Endodermal cell (in vitro differentiated cells): ENCODE data around the gene GRHL1. TPM values are rescaled to one million over a fixed set of nuclear protein-coding genes. Genes with fewer than 3 reads are reported as not detected.

Experiments
- DNase-seq: peaks from one replicate; pipeline ENCODE4 v3.0.0-alpha.2; 2017
- H3K27ac ChIP-seq: 2 replicates; pipeline ENCODE4 v1.5.1; 2013; ENCODE audit warnings: mild to moderate bottlenecking, low read depth, low read length, moderate library complexity
- H3K27me3 ChIP-seq: 2 replicates; pipeline ENCODE4 v1.6.1; 2013; ENCODE audit warnings: mild to moderate bottlenecking, low read length, moderate library complexity; ENCODE audit not compliant: insufficient read depth, control insufficient read depth, poor library complexity, severe bottlenecking
- H3K36me3 ChIP-seq: 2 replicates; pipeline ENCODE4 v1.7.0; 2013; ENCODE audit warnings: mild to moderate bottlenecking, low read length, moderate library complexity; ENCODE audit not compliant: control insufficient read depth, insufficient read depth
- H3K4me1 ChIP-seq: one replicate; pipeline ENCODE4 v1.7.0; 2013; ENCODE audit warnings: low read length; ENCODE audit not compliant: control insufficient read depth, insufficient read depth
- H3K4me3 ChIP-seq: 2 replicates; pipeline ENCODE4 v1.5.1; 2013; ENCODE audit warnings: mild to moderate bottlenecking, low read length, moderate library complexity
- H3K9ac ChIP-seq: 2 replicates; pipeline ENCODE4 v1.6.1; 2013; ENCODE audit warnings: mild to moderate bottlenecking, low read length, moderate library complexity; ENCODE audit not compliant: poor library complexity, severe bottlenecking; ENCODE audit errors: extremely low read depth
- H3K9me3 ChIP-seq: 2 replicates; pipeline ENCODE4 v1.6.1; 2013; ENCODE audit warnings: mild to moderate bottlenecking, low read length, moderate library complexity; ENCODE audit not compliant: control insufficient read depth
- H3K27ac Mint-ChIP-seq: 2 replicates; pipeline ENCODE4 v1.8.0; 2020; ENCODE audit warnings: mixed read lengths
- H3K27me3 Mint-ChIP-seq: 2 replicates; pipeline ENCODE4 v1.8.0; 2021; ENCODE audit warnings: mild to moderate bottlenecking, mixed read lengths; ENCODE audit not compliant: insufficient read depth
- H3K36me3 Mint-ChIP-seq: 2 replicates; pipeline ENCODE4 v1.8.0; 2020; ENCODE audit warnings: low read depth, mixed read lengths
- H3K4me1 Mint-ChIP-seq: 2 replicates; pipeline ENCODE4 v1.8.0; 2020; ENCODE audit warnings: mixed read lengths
- H3K4me3 Mint-ChIP-seq: 2 replicates; pipeline ENCODE4 v1.8.0; 2020; ENCODE audit warnings: mild to moderate bottlenecking, moderate library complexity, mixed read lengths
- H3K9me3 Mint-ChIP-seq: 2 replicates; pipeline ENCODE4 v1.8.0; 2020; ENCODE audit warnings: mild to moderate bottlenecking, mixed read lengths
- CTCF ChIP-seq: fragments of 200-600 bp; sonication (generic); conservative IDR thresholded peaks from 2 replicates; pipeline ENCODE4 v1.5.0; 2021; ENCODE audit warnings: antibody characterized with exemption, mild to moderate bottlenecking
- WGBS, 2 experiments: methylation state at CpG; one replicate each; pipeline versions ENCODE4 v1.1.5 to v1.1.7; 2013; ENCODE audit warnings: missing lambda C conversion rate in 2 of 2, mixed read lengths in 1 of 2; ENCODE audit not compliant: insufficient coverage in 1 of 2, insufficient read length in 1 of 2; 5-methylcytosine and 5-hydroxymethylcytosine counted together
- total RNA-seq, 2 donors: library from RNA; stranded (reverse); fragmentation: NEBNext Ultra II Directional in 1 of 2; extraction: Animal tissue kit (Norgen Biotek cat#: 25700) in 1 of 2; gene quantifications; 2 replicates in 1 of 2; 3 replicates in 1 of 2; pipeline ENCODE4 v1.2.1, GENCODE V29; 2021

Gene GRHL1
- total RNA-seq, 2 donors from 2014 or later, result 2.7 to 2.9 TPM

DNA sequence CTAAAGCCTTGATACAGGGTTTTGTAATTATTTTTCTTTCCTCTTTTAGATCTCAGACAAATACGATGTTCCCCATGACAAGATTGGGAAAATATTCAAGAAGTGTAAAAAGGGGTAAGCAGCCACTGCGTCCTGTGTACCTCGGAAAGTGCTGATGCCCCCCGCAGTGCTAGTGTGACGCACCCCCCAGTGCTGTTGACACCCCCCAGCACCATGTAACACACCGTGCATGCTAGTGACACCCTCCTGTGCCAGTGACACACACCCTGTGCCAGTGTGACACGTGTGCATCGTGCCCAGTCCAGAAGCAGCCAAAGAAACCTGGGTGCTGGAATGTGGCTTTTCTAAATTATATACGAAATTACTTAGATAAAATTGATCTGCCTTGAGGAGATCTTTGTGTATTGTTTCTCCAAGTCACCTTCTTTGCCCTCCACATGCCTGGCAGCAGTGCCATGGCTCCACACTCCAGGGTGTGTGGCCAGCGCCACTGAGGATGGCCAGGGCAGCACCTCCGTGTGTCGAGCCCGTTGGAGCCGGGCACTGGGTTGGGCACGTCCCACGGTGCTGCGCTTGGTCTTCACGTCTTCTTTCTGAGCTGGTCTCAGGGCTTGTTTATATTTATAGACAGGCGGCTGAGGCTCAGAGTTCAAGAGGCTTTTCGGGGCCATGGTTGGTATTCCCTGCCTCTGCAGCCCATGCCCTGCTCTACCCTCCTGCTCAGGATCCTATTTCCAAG, 47.6 kb downstream of the GRHL1 start:
- Mint-ChIP-seq H3K4me3 (no peak overlapping the region), H3K36me3 (no peaks in the 10 kb centered on the region), H3K27me3 (no peaks in the 10 kb centered on the region), H3K9me3 (no peaks in the 10 kb centered on the region), H3K27ac (no peak overlapping the region), H3K4me1 (peaks cover 5% of the 10 kb centered on the region)
- H3K27ac ChIP-seq, result no peak overlapping the region
- no peaks in the 10 kb centered on the region for H3K36me3 ChIP-seq
- WGBS, 2 experiments, result 94 to 96% methylated on average over 16 to 20 of the region's 20 CpGs
- no peaks in the 10 kb centered on the region for H3K27me3 ChIP-seq
- no peak for TF ChIP-seq CTCF
- no peak for DNase-seq
- H3K4me1 ChIP-seq, result no peaks in the 10 kb centered on the region
- H3K4me3 ChIP-seq, result no peak overlapping the region
- H3K9ac ChIP-seq, result no peak overlapping the region
- no peaks in the 10 kb centered on the region for H3K9me3 ChIP-seq

DNA sequence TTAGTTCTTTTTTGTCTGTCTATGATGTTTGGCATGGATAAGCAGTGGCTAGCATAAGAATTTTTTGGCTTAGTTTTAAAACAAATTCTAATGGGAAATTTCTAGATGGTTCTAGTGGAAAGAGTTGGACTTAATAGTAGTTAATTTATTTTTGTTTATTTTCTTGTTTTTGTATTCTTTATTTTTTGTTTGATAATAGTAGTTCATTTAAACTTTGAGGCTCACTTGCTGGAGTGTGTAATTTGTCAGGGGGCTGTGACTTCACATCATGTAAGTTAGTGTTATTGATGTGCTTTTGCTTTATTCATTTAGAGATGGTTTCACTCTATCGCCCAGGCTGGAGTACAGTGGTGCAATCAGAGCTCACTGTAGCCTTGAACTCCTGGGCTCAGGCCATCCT, 48.2 kb downstream of the GRHL1 start:
- H3K27ac Mint-ChIP-seq, result no peak overlapping the region
- H3K9me3 Mint-ChIP-seq, result no peaks in the 10 kb centered on the region
- no peak for DNase-seq
- Histone ChIP-seq H3K36me3 (no peaks in the 10 kb centered on the region), H3K9ac (no peak overlapping the region), H3K4me3 (no peak overlapping the region), H3K27ac (no peak overlapping the region), H3K9me3 (no peaks in the 10 kb centered on the region), H3K27me3 (no peaks in the 10 kb centered on the region), H3K4me1 (no peaks in the 10 kb centered on the region)
- WGBS, 2 experiments, result 71 to 80% methylated on average over 1 of the region's 1 CpG
- no peak overlapping the region for H3K4me3 Mint-ChIP-seq
- H3K4me1 Mint-ChIP-seq, result peaks cover 5% of the 10 kb centered on the region
- H3K36me3 Mint-ChIP-seq, result no peaks in the 10 kb centered on the region
- H3K27me3 Mint-ChIP-seq, result no peaks in the 10 kb centered on the region
- no peak for TF ChIP-seq CTCF

- H3K27me3 Mint-ChIP-seq, result no peaks in the 10 kb centered on the region
- TF ChIP-seq CTCF, result no peak
- WGBS, 2 experiments, result 94 to 100% methylated on average over 4 to 8 of the region's 8 CpGs
- H3K4me1 ChIP-seq, result no peaks in the 10 kb centered on the region
- H3K4me1 Mint-ChIP-seq, result peaks cover 5% of the 10 kb centered on the region
- no peaks in the 10 kb centered on the region for H3K36me3 ChIP-seq
- H3K36me3 Mint-ChIP-seq, result no peaks in the 10 kb centered on the region
- H3K4me3 ChIP-seq, result no peak overlapping the region
- H3K4me3 Mint-ChIP-seq, result no peak overlapping the region
- H3K9ac ChIP-seq, result no peak overlapping the region
- no peak overlapping the region for H3K27ac ChIP-seq
- no peaks in the 10 kb centered on the region for H3K27me3 ChIP-seq
- no peak for DNase-seq
- no peak overlapping the region for H3K27ac Mint-ChIP-seq
- H3K9me3 Mint-ChIP-seq, result no peaks in the 10 kb centered on the region
- no peaks in the 10 kb centered on the region for H3K9me3 ChIP-seq
These were observed 49.0 kb downstream of the GRHL1 start for GRCh38 chr2:10000541-10000940.
